HG03280 (cell line): ENCODE data around the gene UTS2.

Source experiments
- ATAC-seq: cut with Tn5 transposase; IDR thresholded peaks from one replicate; pipeline ENCODE4 v1.9.1; 2021; ENCODE audit warnings: mild to moderate bottlenecking, moderate library complexity; ENCODE audit not compliant: unreplicated experiment

The UTS2 gene

DNA sequence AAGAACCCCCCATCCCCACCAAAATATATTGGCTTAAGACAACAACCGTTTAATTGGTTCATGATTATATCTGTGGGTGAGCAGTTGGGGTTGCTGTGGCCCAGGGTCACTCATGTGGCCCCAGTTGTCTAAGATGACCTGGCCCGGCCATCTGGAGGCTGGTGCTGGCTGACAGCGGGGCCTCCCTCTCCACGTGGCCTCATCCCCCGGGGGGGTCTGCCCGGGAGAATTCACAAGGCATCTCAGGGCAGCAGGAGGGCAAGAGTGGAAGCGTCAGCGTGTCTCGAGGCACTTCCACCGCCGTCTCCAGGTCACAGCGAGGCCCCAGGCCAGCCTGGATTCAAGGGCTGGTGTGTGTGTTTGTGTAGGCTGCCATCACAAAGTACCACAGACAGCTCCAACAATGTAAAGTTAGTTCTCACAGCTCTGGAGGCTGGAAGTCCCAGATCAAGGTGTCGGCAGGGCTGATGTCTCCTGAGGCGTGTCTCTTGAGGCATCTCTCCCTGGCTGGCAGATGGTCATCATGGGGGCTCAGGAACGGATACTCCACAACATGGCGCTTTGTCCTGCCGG is 11.0 kb upstream of the UTS2 start:
- no peak for ATAC-seq

DNA sequence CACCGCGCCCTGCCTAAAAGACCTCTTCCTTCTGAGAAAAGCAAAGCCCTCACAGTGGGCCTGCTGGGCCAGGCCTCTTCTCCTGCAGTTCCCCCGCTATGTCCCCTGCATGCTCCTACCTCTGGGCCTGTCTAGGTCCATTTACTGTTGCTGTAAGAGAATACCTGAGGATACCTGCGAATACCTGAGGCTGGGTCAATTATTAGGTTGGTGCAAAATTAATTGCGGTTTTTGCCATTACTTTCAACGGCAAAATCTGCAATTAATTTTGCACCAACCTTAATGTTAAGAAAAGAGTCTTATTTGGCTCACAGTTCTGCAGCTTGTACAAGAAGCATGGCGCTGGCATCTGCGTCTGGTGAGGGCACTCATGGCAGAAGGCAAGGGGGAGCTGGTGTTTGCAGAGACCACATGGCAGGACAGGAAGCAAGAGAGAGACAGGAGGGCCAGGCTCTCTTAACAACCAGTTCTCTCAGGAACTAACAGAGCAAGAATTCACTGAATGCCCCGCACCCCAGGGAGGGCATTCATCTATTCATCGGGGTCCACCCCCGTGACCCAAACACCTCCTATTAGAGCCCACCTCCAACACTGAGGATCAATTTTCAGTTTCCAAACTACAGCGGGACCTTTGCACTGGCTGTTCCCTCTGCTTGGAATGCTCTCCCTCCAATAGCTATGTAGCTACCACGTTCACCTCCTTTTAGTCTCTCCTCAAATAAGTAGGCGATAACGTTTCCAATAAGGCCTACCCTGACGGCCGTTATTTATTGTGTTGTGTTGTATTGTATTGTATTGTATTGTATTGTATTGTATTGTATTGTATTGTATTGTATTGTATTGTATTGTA is 9.6 kb upstream of the UTS2 start:
- no peak for ATAC-seq

DNA sequence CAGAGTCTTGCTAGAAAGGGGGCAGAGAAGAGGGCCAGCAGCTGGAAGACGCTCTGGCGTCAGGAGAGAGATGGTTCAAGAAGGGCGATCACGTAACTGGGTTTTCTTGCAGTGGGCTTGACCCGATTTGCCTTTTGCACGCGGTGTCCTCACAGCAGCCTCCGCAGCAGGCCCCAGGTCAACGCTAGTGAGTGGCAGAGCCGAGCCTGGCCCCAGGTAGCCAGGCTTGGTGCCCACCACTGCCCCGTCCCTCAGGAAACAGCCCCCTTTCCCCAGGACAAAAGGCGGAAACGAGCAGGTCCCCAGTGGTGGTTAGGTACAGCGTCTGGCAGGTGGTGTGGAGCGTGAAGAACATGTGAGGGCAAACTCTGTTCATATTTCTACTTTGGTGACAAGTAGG is 8.6 kb upstream of the UTS2 start:
- ATAC-seq, result no peak

DNA sequence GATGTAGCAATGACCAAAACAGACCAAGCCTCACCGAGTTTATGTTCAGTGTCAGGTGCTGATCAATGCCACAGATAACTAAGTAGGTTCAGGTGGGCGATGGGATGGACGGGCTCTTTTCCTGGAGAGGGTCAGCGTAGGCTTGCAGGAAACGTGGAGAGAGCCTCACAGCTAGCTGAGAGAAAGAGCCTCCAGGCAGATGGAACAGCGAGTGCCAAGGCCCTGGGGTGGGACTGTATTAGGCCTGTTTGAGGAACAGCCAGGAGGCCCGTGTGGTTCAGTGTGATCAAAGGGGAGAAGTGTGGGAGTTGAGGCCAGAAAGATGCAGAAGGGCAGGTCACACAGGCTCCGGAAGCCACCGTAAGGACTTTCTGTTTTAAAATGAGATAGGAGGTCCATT is 7.3 kb upstream of the UTS2 start:
- ATAC-seq, result no peak

DNA sequence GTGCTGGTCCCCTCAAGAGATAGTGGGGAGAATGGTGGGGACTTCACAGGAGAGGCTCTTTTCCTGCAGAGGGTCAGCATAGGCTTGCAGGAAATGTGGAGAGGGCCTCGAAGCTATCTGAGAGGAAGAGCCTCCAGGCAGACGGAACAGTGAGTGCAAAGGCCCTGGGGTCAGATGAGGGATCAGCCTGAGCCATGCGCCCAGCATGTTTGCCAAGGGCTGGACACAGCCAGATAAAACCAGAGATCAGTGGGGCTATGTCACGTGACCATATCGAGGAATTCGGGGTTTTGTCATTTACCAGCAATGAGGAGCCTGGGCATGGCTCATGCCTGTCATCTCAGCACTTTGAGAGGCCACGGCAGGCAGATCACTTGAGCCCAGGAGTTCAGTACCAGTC is 6.5 kb upstream of the UTS2 start:
- ATAC-seq, result no peak

DNA sequence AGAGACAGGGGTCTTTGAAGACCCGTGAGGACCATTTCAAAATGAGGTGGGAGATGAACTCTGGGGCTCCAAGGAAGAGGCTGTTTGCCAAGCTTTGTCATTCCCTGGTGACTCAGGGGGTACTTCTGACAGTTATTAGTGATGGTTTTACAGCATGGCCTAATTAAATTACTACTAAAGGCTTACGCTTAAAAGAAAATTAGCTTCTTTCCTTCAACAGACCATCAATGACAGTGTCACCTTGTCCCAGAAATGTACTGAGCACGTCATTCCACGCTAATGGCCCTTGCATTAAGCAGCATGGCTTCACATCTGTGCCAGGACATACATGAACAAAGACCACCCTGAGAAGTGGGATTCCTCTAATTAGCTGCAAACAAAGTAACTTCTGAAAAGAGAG is 5.1 kb upstream of the UTS2 start:
- no peak for ATAC-seq

DNA sequence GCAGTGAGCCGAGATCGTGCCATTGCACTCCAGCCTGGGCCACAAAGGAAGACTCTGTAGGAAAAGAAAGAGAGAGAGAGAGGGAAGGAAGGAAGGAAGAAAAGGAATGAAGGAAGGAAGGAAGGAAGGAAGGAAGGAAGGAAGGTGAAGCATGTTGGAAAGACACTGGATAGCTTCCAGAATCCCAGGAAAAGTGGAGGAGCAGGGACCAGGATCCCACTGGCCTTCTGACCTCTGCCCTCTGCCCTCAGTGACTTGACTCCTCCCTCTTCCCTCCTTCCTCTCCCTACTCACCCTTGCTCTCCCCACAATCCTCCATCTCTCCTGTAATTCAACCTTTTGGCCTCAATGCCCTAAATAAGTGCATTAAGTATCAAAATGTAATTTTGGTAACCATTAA is 4.1 kb upstream of the UTS2 start:
- no peak for ATAC-seq

DNA sequence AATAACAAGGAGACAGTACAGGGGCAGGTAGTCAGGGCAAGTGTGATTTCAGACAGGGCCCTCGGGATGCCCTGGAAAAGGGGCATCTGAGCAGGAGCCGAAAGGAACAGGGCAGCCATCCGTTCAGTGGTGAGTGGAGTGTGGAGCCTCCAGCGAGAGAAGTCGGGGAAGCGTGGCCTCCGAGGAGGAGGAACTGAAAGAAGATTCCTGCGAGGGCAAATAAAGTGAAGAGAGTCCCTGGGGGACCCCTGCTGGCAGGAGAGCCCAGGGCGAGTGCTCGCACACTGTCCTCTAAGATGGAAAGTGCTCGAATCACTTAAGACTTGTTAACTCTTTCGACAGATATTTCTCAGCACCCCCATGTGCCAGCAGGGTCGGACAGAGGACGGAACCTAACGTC is 3.5 kb upstream of the UTS2 start:
- no peak for ATAC-seq

DNA sequence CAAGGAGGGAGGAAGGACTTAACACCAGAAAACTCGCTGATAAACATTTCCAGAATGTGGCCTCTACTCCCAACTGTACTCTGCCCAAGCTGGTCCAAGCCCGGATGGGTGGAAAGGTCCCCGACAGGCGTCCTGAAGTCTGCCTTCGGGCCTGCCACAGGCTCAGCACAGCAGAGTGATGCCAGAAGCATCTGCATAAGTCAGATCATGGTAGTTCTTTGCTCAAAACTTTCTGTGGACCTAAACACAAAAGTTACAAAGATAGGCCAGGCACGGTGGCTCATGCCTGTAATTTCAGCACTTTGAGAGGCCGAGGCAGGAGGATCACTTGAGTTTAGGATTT is 790 bp upstream of the UTS2 start:
- ATAC-seq, result no peak

DNA sequence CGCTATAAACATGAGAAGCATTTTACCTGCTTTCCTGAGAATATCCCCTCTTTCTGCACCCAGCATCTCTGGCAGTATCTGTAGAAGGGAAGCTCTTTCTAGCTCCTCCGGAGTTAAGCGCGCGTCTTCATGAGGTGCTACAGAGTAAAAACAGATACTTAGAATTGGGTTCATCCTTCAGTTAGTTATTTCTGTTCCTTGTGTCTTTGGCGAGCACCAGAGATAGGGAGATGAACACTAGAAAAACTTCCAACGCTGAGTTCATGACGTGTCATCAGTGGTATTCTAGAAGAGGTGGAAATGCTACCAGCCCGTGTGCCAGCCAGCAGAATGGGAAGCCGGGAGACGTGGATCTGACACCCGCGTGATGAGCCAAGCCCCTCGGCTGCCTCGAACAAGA is 2.1 kb downstream of the UTS2 start:
- no peak for ATAC-seq

DNA sequence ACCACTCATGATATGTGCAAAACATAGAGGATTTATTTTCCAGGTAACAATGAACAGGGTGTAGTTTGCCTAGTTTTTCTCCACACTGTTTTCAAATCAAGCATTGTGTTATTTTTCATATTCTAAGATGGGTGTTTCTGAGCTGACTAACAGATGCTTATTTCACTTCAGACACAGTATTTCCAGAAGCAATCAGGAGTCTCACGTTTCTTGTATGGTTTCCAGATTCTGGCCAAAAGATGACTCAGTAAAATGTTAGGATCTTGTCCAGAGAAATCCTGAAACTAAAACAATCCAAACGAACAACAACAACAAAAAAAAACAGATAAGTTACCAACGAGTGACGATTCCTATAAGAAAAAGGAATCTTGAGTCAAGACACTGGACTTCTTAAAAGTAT is 5.3 kb downstream of the UTS2 start:
- ATAC-seq, result no peak

DNA sequence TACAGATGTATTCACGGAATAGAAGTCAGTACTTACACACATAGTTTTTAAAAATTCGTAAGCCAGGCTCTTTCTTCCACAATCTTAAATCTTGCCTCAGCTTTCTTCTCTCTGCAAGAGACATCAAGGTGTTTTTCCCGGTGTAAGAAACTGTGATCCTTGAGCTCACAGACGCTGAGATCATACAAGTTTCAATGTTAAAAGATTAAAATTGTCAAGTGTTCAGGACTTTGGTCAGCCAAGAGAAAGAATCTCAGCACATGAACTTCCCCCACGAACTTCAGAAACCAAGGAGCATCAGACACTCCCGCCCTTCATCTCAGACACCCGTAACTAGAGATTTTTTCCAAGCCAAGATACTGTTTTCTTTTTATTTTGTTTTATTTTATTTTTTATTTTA is 6.2 kb downstream of the UTS2 start:
- no peak for ATAC-seq

DNA sequence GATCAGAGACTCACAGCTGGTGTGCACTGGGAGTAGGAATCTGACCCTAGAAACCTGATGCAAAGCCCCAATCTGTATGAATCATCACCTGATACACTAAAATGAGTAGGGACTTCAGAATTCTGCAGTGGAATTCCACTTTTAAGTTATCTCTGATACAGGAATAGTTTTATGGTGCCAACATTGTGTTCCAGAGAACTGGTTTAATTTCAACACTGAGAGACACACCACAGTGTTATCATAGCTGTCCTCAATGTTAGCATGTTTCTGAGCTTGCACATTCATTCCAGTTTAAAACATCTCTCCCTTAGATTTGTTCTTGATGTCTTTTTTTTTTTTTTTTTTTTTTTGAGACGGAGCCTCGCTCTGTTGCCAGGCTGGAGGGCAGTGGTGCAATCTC is 7.1 kb downstream of the UTS2 start:
- no peak for ATAC-seq

DNA sequence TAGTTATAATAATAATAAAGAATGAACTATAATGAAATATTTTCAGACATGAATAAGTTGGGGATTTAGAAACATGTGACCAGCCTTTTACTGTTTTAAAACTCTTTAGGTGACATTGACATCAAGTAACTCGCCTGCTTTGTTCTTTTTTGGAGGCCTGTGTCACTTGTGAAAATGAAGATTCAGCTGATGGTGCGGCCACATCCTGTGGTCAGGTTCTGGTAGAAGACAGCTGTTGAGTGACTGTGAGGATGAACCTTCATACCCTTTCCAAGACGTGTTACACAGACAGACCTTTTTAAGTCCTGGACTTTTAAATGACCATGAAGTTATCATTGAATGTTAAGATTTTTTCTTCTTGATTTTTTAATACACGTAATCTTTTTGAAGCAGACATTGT is 10.3 kb downstream of the UTS2 start:
- ATAC-seq, result no peak

DNA sequence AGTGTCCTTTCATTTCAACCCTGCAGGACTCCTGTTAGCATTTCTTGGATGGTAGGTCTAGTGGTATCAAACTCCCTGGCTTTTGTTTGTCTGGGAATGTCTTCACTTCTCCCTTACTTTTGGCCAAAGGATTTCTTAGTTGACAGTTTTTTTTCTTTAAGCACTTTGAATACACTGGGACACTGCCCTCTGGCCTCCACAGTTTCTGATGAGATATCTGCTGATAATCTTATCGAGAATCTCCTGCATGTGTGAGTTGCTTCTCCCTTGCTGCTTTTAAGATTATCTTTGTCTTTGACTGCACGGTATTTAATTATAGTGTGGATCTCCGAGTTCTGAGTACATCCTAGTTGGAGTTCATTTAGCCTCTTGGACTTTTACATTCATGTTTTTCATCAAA is 13.3 kb downstream of the UTS2 start:
- no peak for ATAC-seq

DNA sequence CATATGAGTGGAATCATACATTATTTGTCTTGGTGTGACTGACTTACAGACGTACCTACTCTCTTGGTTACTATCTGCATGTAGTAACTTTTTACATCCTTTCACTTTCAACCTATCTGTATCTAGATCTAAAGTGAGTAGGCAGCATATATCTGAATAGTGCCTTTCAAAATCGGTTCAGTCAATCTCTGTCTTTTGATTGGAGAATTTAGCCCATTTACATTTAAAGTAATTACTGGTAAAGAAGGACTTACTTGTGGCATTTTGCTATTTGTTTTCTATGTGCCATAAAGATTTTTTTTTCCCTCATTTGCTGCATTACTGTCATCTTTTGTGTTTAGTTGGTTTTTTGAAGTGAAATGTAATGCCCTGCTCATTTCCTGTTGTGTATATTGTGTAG is 14.2 kb downstream of the UTS2 start:
- ATAC-seq, result no peak

DNA sequence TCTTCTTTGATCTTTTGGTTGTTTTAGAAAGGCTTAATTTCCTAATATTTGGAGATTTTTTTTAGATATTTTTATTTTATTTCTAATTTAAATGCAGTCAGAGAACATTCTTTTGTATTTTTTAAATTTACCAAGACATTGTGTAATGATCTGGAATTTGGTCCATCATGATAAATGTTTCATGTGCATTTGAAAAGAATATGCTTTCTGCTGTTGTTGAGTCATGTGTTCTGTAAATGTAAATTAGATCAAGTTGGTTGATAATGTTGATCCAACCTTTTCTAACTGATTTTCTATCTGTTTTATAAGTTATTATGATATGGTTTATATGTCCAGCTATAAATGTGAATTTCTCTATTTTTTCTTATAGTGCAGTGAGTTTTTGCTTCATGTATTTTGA is 19.8 kb downstream of the UTS2 start:
- no peak for ATAC-seq

DNA sequence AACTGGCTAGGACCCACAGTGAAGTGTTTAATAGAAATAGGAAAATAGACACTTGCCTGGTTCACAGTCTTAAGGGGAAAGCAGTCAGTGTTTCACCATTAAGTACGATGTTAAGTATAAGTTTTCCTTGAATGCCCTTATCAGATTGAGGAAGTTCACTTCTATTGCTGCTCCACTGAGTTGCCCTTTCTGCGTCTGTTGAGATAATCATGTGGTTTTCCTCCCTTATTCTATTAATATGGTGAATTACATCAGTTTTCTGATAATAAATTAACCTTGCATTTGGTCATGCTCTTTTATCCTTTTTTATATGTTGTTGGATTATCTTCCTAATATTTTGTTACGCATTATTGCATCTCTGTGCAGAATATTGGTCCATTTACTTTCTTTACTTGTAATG is 21.4 kb downstream of the UTS2 start:
- no peak for ATAC-seq

DNA sequence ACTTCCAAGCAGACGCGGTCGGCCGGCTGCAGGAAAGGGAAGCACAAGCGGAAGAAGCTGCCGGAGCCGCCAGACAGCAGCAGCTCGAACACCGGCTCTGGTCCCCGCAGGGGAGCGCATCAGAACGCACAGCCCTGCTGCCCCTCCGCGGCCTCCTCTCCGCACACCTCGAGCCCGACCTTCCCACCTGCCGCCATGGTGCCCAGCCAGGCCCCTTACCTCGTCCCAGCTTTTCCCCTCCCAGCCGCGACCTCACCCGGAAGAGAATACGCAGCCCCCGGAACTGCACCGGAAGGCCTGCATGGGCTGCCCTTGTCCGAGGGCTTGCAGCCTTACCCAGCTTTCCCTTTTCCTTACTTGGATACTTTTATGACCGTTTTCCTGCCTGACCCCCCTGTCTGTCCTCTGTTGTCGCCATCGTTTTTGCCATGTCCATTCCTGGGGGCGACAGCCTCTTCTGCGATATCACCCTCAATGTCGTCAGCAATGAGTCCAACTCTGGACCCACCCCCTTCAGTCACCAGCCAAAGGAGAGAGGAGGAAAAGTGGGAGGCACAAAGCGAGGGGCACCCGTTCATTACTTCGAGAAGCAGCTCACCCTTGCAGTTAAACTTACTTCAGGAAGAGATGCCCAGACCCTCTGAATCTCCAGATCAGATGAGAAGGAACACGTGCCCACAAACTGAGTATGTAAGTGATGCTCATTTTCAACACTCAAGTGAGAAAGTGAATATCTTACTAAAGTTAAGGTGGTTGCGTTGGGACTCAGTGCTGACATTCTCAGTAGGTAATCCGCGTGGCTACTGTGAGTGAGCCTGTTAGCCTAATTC is 25.5 kb downstream of the UTS2 start:
- ATAC-seq, result no peak

DNA sequence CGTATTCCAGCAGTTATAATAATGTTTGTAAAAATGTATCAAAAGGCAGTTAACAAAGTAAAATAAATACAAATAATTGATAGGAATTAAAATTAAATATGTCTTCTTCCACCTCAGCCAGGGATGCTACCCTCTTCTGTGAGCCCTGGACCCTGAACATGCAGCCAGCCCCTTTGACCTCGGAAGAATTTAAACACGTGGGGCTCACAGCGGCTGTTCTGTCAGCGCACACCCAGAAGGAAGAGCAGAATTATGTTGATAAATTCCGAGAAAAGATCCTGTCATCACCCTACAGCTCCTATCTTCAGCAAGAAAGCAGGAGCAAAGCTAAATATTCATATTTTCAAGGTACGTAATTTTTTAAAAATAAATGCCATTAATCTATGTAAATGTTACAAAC is 26.5 kb downstream of the UTS2 start:
- no peak for ATAC-seq

DNA sequence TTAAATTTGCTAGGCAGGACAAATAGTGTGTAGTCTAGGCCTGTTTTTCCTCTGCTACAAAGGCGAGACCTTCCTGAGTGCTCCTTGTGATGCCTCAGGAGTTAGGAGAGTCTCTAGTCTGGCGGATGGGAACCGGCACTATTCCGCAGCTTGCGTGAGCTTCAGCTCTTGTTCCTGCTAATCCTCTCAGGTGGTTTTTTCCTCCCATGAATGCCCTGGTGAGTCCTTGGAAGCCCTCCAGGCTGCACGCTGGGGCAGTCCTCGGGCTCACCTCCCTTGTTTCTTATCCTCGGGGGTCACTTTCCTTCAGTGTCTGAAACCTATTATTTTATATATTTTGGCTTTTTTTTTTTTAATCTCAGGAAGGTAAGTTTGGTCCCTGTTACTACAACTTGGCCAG is 28.2 kb downstream of the UTS2 start:
- ATAC-seq, result no peak

DNA sequence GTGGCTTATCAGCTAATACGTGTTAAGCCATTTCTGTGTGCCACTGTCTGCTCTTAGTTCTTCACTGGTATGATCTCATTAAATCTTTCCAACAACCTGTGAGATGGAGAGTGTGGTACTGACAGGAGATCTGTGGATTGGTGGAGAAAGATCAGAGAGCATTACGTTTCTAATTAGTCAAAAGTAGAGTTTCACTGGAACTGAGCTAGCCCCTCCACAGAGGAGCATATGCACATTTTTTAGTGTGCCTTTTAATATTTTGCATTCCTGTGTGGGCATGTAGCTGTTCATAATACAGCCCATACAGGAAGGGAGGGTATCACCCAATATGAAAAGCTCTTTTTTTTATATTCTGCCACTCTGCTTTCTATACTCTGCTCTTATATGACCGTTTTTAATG is 31.6 kb downstream of the UTS2 start:
- no peak for ATAC-seq
